Measurements from ENCODE around the gene PTPRN.
A peak's percentile ranks its signal among the peaks of the same experiment; 100 is the strongest.

DNA sequence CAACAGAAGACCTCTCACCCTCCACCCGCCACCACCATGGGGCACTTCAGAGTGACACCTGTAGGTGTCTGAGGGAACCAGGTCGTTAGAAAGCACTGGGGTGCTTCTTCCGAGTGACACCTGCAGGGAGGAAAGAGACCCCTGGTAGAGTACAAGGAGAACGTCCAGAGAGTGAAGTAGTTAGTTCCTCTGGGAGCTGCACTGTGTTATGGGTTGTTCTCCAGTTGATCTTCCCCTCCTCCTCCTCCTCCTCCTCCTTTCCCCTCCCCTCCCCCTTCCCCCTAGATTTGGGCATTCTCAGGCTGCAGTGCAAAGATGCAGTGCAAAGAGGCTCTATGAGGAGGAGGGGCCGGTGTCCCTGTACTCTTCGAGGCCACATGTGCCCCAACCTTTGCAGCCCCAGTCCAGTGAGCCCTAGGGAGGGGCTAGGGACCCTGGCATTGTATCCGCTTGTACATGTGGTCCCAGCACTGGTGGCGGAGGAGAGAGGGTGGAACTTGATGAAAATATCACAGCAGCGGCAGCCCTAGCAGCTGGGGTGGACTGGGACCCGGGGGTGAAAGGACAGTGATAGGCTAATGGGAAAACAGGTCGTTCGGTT lies 29.2 kb downstream of the PTPRN start:
- TF ChIP-seq, protein P1, sequence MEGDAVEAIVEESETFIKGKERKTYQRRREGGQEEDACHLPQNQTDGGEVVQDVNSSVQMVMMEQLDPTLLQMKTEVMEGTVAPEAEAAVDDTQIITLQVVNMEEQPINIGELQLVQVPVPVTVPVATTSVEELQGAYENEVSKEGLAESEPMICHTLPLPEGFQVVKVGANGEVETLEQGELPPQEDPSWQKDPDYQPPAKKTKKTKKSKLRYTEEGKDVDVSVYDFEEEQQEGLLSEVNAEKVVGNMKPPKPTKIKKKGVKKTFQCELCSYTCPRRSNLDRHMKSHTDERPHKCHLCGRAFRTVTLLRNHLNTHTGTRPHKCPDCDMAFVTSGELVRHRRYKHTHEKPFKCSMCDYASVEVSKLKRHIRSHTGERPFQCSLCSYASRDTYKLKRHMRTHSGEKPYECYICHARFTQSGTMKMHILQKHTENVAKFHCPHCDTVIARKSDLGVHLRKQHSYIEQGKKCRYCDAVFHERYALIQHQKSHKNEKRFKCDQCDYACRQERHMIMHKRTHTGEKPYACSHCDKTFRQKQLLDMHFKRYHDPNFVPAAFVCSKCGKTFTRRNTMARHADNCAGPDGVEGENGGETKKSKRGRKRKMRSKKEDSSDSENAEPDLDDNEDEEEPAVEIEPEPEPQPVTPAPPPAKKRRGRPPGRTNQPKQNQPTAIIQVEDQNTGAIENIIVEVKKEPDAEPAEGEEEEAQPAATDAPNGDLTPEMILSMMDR (IDR thresholded peaks at IDR 0.05; ENCODE audit: low read length), result peak; percentile 49; the same call in 1 of the 2 replicates
- no peak for TF ChIP-seq EZH2 (IDR thresholded peaks at IDR 0.05; ENCODE audit: borderline replicate concordance, low read length)
